NB4 (cell line): ENCODE measurements around the gene SLC25A31.

Experiments used
- DNase-seq: peaks from one replicate; pipeline ENCODE4 v3.0.0; 2010; ENCODE audit warnings: low read depth
- H3K4me3 ChIP-seq: one replicate; pipeline ENCODE4 v1.5.1; 2011; ENCODE audit warnings: mild to moderate bottlenecking, low read depth, low read length, moderate library complexity
- CTCF ChIP-seq: IDR thresholded peaks from one replicate; pipeline ENCODE4 v1.5.1; 2012; ENCODE audit warnings: low read depth, low read length
- MAX ChIP-seq: IDR thresholded peaks from 2 replicates; pipeline ENCODE4 v1.6.1; 2011; ENCODE audit warnings: low read depth, low read length
- MYC ChIP-seq: IDR thresholded peaks from 2 replicates; pipeline ENCODE4 v1.6.1; 2011; ENCODE audit warnings: low read depth, low read length
- POLR2A ChIP-seq: IDR thresholded peaks from 2 replicates; pipeline ENCODE4 v1.6.1; 2011; ENCODE audit warnings: mild to moderate bottlenecking; ENCODE audit not compliant: insufficient read length; ENCODE audit errors: extremely low read depth

Gene SLC25A31

GRCh38 chr4:127747883-127748282 lies 17.7 kb downstream of the SLC25A31 start:
- TF ChIP-seq MAX (no peak), POLR2A (no peak), CTCF (no peak), MYC (no peak)
- DNase-seq: no peak
- H3K4me3 ChIP-seq: no peak overlapping the region

GRCh38 chr4:127748957-127749356 lies 18.8 kb downstream of the SLC25A31 start:
- TF ChIP-seq MAX (no peak), MYC (no peak), CTCF (no peak), POLR2A (no peak)
- no peak overlapping the region for H3K4me3 ChIP-seq
- DNase-seq: no peak

- no peak overlapping the region for H3K4me3 ChIP-seq
- no peak for TF ChIP-seq POLR2A
- no peak for DNase-seq
Measured at GRCh38 chr4:127756906-127757305, 26.7 kb downstream of the SLC25A31 start.

GRCh38 chr4:127759228-127759820 lies 29.1 kb downstream of the SLC25A31 start:
- TF ChIP-seq MAX (no peak), MYC (no peak), POLR2A (no peak), CTCF (no peak)
- H3K4me3 ChIP-seq: no peak overlapping the region
- no peak for DNase-seq

- H3K4me3 ChIP-seq: no peak overlapping the region
- DNase-seq: no peak
- TF ChIP-seq MYC (no peak), POLR2A (no peak), CTCF (no peak), MAX (no peak)
Measured at GRCh38 chr4:127759893-127760292, 29.7 kb downstream of the SLC25A31 start.

- no peak for DNase-seq
- no peak overlapping the region for H3K4me3 ChIP-seq
- TF ChIP-seq MAX (no peak), CTCF (no peak), MYC (no peak), POLR2A (no peak)
Measured at GRCh38 chr4:127771535-127772275, 41.5 kb downstream of the SLC25A31 start.
